ENCODE data around the gene HTRA1.

Gene HTRA1

GRCh38 chr10:122455376-122456079 is 5.8 kb upstream of the HTRA1 start:
- DNase-seq = no peak

- DNase-seq = no peak
Measured at GRCh38 chr10:122457934-122458333, 3.4 kb upstream of the HTRA1 start.

- DNase-seq = no peak
Measured at GRCh38 chr10:122458693-122459092, 2.7 kb upstream of the HTRA1 start.

GRCh38 chr10:122459561-122460273 is 1.6 kb upstream of the HTRA1 start:
- no peak for DNase-seq

DNA sequence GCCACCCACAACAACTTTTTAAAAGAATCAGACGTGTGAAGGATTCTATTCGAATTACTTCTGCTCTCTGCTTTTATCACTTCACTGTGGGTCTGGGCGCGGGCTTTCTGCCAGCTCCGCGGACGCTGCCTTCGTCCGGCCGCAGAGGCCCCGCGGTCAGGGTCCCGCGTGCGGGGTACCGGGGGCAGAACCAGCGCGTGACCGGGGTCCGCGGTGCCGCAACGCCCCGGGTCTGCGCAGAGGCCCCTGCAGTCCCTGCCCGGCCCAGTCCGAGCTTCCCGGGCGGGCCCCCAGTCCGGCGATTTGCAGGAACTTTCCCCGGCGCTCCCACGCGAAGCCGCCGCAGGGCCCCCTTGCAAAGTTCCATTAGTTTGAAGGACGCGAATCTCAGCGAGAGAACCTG is 461 bp upstream of the HTRA1 start:
- DNase-seq = no peak

GRCh38 chr10:122461729-122462532 is 578 bp downstream of the HTRA1 start:
- no peak for DNase-seq

DNA sequence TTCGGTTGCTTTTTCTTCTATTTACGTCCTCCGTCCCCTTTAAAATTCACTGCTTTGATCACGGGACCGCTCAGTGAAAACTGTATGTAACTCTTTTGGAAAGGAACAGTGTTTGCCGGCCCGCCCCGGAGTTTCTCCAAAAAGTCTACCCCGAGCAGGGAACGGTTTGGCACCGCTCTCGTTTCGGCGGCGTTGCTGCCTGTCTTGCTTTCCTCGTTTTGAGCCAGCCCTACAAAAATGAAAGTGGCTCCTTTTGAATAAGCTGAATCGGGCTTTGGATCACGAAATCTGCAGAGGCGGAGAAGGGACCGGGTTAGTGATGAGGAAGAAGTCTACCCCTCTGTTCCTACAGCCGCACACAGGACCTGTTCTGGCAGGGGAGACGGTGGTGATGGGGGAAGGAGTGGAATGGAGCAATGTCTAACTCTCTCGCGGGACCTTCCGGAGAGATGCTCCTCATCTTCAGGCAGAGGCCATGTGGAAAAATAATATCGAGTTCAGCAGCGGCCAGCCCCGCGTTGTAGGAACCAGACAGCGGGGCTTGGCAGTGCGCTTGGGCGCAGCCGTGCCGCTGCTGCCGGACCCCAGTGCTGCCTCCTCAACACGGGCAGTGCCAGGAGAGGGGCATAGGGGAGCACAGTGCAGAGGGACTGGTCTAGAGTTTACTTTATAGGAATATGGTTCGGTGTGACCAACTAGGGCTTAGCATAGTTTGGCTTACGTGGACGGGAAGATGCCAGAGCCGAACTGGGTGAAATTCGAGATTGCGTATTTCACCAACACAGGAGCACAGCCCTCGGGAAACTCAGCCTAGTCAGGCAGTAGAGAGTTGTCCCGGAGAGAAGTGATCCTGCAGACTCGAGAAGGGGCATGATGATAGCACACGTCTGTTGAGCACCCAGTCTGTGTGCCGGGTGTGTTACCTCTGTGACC is 1.4 kb downstream of the HTRA1 start:
- DNase-seq = no peak

- no peak for DNase-seq
Measured at GRCh38 chr10:122463466-122464249, 2.3 kb downstream of the HTRA1 start.

GRCh38 chr10:122464250-122464510 is 2.8 kb downstream of the HTRA1 start:
- no peak for DNase-seq

GRCh38 chr10:122464586-122464985 is 3.2 kb downstream of the HTRA1 start:
- DNase-seq = no peak

- DNase-seq = no peak
Measured at GRCh38 chr10:122465401-122466040, 4.2 kb downstream of the HTRA1 start.

DNA sequence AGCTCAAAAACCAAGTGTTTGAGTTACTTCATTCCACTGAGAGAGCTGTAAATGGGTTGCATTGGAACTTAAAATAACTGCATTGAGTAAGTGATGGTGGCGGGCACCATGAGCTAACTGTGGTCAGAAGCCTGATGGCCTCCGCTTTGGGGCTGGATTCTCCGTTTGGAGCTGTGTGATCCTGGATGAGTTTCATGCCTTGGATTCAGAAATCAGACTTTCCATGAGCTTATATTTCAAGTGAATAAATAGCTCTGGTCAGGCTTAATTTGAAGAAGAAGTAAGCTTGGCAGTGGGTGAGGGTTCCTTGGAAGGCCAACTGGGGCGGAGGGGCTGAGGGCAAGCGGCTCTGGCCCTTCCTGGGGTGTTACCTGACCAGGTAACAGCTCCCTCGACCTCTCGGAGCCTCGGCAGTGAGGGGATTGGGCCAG is 5.6 kb downstream of the HTRA1 start:
- no peak for DNase-seq

GRCh38 chr10:122467701-122468100 is 6.3 kb downstream of the HTRA1 start:
- DNase-seq = no peak

DNA sequence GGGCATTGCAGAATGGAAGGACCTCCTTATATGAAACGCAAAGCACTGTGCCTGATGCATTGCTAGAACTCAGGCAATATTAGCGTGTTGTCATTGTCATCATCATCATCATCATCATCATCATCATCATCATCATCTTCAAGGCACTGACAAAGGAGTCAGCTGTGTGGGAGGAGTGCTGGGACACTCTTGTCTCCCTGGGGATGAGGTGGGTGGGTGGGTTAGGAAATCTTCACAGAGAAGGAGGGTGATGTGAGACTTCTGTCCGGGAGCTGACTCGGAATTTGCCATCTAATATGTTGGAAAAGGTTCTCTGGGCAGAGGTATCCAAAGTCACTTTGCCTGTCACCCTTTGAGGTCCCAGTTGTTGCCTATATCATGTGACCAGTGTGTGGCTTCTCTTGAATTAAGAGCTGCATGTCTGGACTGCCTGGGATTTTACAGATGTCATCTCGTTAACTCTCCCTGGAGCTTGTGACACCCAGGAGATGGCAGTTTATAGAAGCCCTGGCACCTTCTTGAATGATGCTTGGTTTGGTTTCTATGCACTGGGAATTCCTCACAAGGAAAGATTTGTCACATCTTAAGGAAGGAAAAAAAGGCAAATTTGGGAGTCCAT is 7.1 kb downstream of the HTRA1 start:
- DNase-seq = no peak

GRCh38 chr10:122468926-122469781 is 7.8 kb downstream of the HTRA1 start:
- peak; percentile 59 for DNase-seq

- no peak for DNase-seq
Measured at GRCh38 chr10:122469848-122470247, 8.5 kb downstream of the HTRA1 start.

- no peak for DNase-seq
Measured at GRCh38 chr10:122471531-122472177, 10.3 kb downstream of the HTRA1 start.

DNA sequence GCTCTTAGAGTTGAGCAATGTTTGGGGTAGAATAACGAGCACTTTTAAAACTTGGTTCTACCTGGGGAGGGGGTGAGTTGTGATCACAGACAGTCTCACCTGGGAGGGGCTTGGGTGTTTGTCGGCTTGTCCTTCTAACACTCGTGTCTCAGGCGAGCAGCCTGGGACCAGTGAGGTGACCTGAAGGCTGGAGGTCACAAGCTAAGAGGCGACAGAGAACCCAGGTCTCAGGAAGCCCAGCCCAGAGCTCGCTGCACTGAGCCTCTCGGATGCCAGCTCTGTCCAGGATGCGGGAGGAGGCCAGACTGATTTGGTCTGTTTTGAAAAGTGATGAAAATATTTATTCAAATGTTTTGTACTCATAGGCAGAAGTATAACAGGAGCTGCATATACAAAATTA is 11.8 kb downstream of the HTRA1 start:
- no peak for DNase-seq

- no peak for DNase-seq
Measured at GRCh38 chr10:122474131-122474818, 12.9 kb downstream of the HTRA1 start.
